Nephron (organoid): ENCODE data around the gene TSKU.

ENCODE experiments used
- H3K27ac Mint-ChIP-seq, 3 experiments: 2 replicates each; pipeline ENCODE4 v1.8.0; 2020; ENCODE audit warnings: mixed read lengths in 3 of 3, mild to moderate bottlenecking in 2 of 3, moderate library complexity in 1 of 3
- H3K27me3 Mint-ChIP-seq: 2 replicates; pipeline ENCODE4 v1.8.0; 2021; ENCODE audit warnings: low read depth, mild to moderate bottlenecking, moderate library complexity, mixed read lengths
- H3K36me3 Mint-ChIP-seq: 2 replicates; pipeline ENCODE4 v1.8.0; 2020; ENCODE audit warnings: low read depth, mixed read lengths
- H3K4me1 Mint-ChIP-seq: 2 replicates; pipeline ENCODE4 v1.8.0; 2020; ENCODE audit warnings: mixed read lengths
- H3K4me3 Mint-ChIP-seq, 3 experiments: 2 replicates each; pipeline ENCODE4 v1.8.0; 2020; ENCODE audit warnings: mild to moderate bottlenecking in 3 of 3, mixed read lengths in 3 of 3, moderate library complexity in 2 of 3
- H3K9me3 Mint-ChIP-seq: 2 replicates; pipeline ENCODE4 v1.8.0; 2020; ENCODE audit warnings: mixed read lengths
- TF ChIP-seq, protein P1 (sequence below), 3 experiments: fragments of 200-600 bp; sonication (generic); IDR thresholded peaks; one replicate each; pipeline ENCODE4 v1.5.0; 2021; ENCODE audit warnings: antibody characterized with exemption in 3 of 3; ENCODE audit not compliant: unreplicated experiment in 3 of 3

The TSKU gene

DNA sequence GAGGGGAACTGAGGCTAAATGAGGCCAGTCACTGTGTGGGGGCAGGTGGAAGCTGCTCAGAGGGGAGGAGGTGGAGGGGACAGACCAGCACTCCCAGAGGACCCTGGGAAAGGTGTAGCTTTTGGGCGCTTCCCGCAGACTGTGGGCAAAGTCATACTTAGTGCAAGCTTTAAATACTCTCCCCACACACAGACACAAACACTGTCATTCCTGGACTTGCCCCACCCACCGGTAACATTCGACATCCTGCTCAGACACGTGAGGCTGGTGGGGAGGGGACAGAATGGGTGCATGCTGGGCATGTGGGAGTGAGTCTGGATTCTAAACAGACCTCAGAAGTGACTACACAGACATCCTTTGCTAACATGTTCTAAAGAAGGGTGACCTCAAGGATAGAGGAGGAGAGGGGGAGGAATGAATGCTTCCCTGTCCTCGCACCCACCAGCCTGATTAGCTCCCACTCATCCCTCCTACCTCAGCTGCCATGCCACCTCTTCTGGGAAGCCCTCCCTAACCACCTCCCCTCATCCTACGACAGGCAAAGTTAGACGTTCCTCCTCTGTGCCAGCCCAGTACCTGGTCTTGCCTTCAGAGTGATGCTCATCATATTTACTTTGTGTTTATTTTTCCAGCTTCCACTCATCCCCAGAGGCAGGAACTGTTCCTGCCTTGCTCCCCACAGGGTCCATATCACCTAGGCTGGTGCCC is 22.2 kb downstream of the TSKU start:
- TF ChIP-seq, protein P1, sequence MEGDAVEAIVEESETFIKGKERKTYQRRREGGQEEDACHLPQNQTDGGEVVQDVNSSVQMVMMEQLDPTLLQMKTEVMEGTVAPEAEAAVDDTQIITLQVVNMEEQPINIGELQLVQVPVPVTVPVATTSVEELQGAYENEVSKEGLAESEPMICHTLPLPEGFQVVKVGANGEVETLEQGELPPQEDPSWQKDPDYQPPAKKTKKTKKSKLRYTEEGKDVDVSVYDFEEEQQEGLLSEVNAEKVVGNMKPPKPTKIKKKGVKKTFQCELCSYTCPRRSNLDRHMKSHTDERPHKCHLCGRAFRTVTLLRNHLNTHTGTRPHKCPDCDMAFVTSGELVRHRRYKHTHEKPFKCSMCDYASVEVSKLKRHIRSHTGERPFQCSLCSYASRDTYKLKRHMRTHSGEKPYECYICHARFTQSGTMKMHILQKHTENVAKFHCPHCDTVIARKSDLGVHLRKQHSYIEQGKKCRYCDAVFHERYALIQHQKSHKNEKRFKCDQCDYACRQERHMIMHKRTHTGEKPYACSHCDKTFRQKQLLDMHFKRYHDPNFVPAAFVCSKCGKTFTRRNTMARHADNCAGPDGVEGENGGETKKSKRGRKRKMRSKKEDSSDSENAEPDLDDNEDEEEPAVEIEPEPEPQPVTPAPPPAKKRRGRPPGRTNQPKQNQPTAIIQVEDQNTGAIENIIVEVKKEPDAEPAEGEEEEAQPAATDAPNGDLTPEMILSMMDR (IDR thresholded peaks at IDR 0.05; ENCODE audit: unreplicated experiment in 3 of 3): no peak
- Mint-ChIP-seq H3K27ac (no peak overlapping the region), H3K4me3 (no peak overlapping the region), H3K4me1 (no peaks in the 10 kb centered on the region), H3K27me3 (peaks cover 24% of the 10 kb centered on the region), H3K36me3 (no peaks in the 10 kb centered on the region), H3K9me3 (peaks cover 2% of the 10 kb centered on the region)

DNA sequence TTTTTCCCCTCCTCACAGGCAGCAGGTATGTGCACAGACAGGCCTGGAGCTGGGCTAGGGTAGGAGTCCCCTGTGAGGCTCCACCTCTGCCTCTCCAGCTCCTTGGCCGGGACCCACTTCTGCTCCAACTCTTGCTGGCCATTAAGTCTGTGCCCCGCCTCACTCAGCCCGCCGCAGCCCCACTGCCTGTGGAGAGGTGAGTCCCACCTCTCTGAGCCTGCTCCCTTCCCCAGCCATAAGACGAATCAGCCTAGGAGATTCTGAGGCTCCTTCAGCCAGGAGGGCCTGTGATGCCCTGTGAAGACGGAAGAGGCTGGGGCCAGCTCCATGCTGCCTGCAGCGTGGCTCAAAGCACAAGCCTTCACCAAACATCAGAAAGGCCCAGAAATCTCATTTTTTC is 23.0 kb downstream of the TSKU start:
- H3K36me3 Mint-ChIP-seq: no peaks in the 10 kb centered on the region
- peaks cover 4% of the 10 kb centered on the region for H3K9me3 Mint-ChIP-seq
- no peak overlapping the region for H3K27ac Mint-ChIP-seq
- H3K27me3 Mint-ChIP-seq: peaks cover 24% of the 10 kb centered on the region
- H3K4me3 Mint-ChIP-seq: no peak overlapping the region
- TF ChIP-seq, protein P1 (IDR thresholded peaks at IDR 0.05; ENCODE audit: unreplicated experiment in 3 of 3): no peak
- H3K4me1 Mint-ChIP-seq: no peaks in the 10 kb centered on the region

DNA sequence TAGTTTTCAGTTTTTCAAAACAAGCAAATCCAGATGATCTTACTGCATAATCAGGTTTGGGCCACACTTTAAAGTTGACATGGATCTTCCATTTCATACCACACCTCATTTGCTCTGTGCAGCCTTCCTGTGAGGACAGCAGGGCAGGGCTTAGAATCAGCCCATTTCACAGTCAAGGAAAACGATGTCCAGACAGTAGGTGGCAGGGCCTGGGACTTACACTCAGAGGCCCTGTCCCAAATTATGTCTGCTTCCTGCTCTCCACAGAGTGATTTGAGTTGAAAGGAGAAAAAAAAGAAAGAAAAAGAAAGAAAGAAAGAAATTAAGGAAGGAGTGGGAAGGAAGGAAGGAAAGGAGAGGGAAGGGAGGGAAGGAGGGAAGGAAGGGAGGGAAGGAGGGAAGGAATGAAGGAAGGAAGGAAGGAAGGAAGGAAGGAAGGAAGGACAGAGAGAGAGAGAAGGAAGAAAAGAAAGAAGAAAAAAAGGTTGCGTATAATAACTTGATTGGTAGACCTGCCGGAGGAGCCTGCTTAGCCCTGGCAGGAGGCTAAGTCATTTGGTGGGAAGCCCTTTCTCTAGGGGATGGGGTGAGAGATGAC is 23.6 kb downstream of the TSKU start:
- no peaks in the 10 kb centered on the region for H3K4me1 Mint-ChIP-seq
- H3K27me3 Mint-ChIP-seq: peaks cover 24% of the 10 kb centered on the region
- TF ChIP-seq, protein P1 (IDR thresholded peaks at IDR 0.05; ENCODE audit: unreplicated experiment in 3 of 3): no peak
- no peaks in the 10 kb centered on the region for H3K36me3 Mint-ChIP-seq
- peaks cover 4% of the 10 kb centered on the region for H3K9me3 Mint-ChIP-seq
- H3K27ac Mint-ChIP-seq: no peak overlapping the region
- no peak overlapping the region for H3K4me3 Mint-ChIP-seq

DNA sequence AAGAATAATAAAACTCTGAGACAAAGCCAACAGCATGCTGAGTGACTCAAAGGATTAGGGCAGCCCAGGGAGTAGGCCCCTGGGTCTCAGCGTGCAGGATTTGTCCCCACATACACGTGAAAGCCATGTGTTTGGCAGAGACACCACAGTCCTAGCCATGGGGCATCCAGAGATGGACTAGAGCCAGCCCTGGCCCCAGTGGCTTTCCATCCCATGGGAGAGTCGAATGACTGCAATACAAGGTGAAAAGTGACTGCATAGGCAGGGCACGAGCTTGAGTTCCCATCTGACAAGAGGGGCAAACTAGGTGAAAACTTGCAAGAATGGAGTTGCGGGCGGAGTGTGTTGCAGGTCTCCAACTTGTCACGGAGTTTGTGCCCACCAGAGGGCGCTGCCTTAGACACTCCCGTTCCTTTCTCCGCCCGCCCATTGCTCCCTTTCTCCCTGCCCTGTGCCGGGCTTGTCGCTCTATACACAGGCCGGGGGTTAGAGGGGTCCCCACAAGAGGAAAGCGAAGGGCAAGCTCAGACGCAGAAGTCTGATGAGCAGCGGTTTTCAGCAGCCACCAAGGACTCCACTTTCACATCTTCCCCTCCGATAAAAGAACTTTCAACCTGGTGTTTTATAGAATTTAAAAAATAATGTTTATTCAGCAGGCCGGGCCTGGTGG is 24.2 kb downstream of the TSKU start:
- Mint-ChIP-seq H3K27ac (no peak overlapping the region), H3K27me3 (peaks cover 24% of the 10 kb centered on the region), H3K4me1 (no peaks in the 10 kb centered on the region), H3K36me3 (no peaks in the 10 kb centered on the region), H3K4me3 (no peak overlapping the region), H3K9me3 (peaks cover 4% of the 10 kb centered on the region)
- TF ChIP-seq, protein P1 (IDR thresholded peaks at IDR 0.05; ENCODE audit: unreplicated experiment in 3 of 3): peak; percentile 74 to 81 (median 80)

DNA sequence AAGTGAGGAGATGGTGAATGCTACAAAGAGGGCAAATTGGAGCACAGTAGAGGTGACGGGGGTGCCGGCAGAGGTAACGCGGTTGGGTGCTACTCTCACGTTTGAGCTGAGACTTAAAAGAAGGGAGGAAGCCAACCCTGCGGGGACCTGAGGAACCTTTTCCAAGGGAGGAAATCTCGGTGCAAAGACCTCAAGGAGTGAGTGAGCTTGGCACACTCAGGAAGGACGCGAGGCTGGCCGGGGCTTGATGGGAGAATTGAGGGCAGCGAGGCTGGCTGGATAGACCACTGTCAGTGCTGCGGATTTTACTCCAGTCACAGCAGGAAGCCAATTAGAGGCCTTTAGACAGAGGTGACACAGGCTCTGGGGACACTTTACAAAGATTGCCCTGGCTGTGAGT is 25.0 kb downstream of the TSKU start:
- peaks cover 22% of the 10 kb centered on the region for H3K27me3 Mint-ChIP-seq
- H3K27ac Mint-ChIP-seq: no peak overlapping the region
- no peaks in the 10 kb centered on the region for H3K4me1 Mint-ChIP-seq
- TF ChIP-seq, protein P1 (IDR thresholded peaks at IDR 0.05; ENCODE audit: unreplicated experiment in 3 of 3): no peak
- no peak overlapping the region for H3K4me3 Mint-ChIP-seq
- H3K36me3 Mint-ChIP-seq: no peaks in the 10 kb centered on the region
- peaks cover 7% of the 10 kb centered on the region for H3K9me3 Mint-ChIP-seq
